Trophoblast cell (in vitro differentiated cells and primary cell): Measurements from ENCODE around the gene AMPH.

Experiments used
- DNase-seq, 2 donors: peaks; one replicate each; pipeline ENCODE4 v3.0.0-alpha.2; 2016
- H2AFZ ChIP-seq: 2 replicates; pipeline ENCODE4 v1.6.1; 2013; ENCODE audit warnings: low read length, moderate library complexity, mild to moderate bottlenecking; ENCODE audit not compliant: insufficient read depth, poor library complexity
- H2AK5ac ChIP-seq: 2 replicates; pipeline ENCODE4 v1.6.1; 2013; ENCODE audit warnings: mild to moderate bottlenecking, low read length
- H2BK120ac ChIP-seq: 2 replicates; pipeline ENCODE4 v1.6.1; 2013; ENCODE audit warnings: low read length, mild to moderate bottlenecking, moderate library complexity; ENCODE audit not compliant: insufficient read depth, poor library complexity
- H2BK12ac ChIP-seq: 2 replicates; pipeline ENCODE4 v1.6.1; 2013; ENCODE audit warnings: mild to moderate bottlenecking, low read length, moderate library complexity
- H2BK5ac ChIP-seq: 2 replicates; pipeline ENCODE4 v1.6.1; 2013; ENCODE audit warnings: low read length, low read depth, moderate library complexity, mild to moderate bottlenecking; ENCODE audit not compliant: poor library complexity
- H3K14ac ChIP-seq: 2 replicates; pipeline ENCODE4 v1.6.1; 2013; ENCODE audit warnings: mild to moderate bottlenecking, low read length
- H3K18ac ChIP-seq: 2 replicates; pipeline ENCODE4 v1.6.1; 2013; ENCODE audit warnings: mild to moderate bottlenecking, low read length
- H3K23ac ChIP-seq: 2 replicates; pipeline ENCODE4 v1.6.1; 2013; ENCODE audit warnings: low read length
- H3K27ac ChIP-seq: 2 replicates; pipeline ENCODE4 v1.5.1; 2013; ENCODE audit warnings: low read depth, mild to moderate bottlenecking, inconsistent platforms, low read length, moderate library complexity
- H3K27me3 ChIP-seq: 2 replicates; pipeline ENCODE4 v1.6.1; 2013; ENCODE audit warnings: inconsistent platforms, mild to moderate bottlenecking, low read length, moderate library complexity; ENCODE audit not compliant: insufficient read depth
- H3K36me3 ChIP-seq, 2 experiments: 1 replicate in 1 of 2; 2 replicates in 1 of 2; pipeline ENCODE4 v1.6.1; 2013; ENCODE audit warnings: low read length in 2 of 2, mild to moderate bottlenecking in 2 of 2, moderate library complexity in 1 of 2; ENCODE audit not compliant: insufficient read depth in 2 of 2, control insufficient read depth in 1 of 2
- H3K4ac ChIP-seq: 2 replicates; pipeline ENCODE4 v1.6.1; 2013; ENCODE audit warnings: low read depth, mild to moderate bottlenecking, low read length, moderate library complexity
- H3K4me1 ChIP-seq, 2 experiments: 1 replicate in 1 of 2; 2 replicates in 1 of 2; pipeline ENCODE4 v1.6.1; 2013; ENCODE audit warnings: low read length in 2 of 2, mild to moderate bottlenecking in 2 of 2, moderate library complexity in 1 of 2; ENCODE audit not compliant: insufficient read depth in 2 of 2, control insufficient read depth in 1 of 2
- H3K4me2 ChIP-seq: 2 replicates; pipeline ENCODE4 v1.6.1; 2013; ENCODE audit warnings: inconsistent platforms, mild to moderate bottlenecking, low read length, moderate library complexity
- H3K4me3 ChIP-seq: 2 replicates; pipeline ENCODE4 v1.5.1; 2013; ENCODE audit warnings: mild to moderate bottlenecking, low read depth, low read length, inconsistent platforms
- H3K79me1 ChIP-seq: one replicate; pipeline ENCODE4 v1.6.1; 2013; ENCODE audit warnings: low read length
- H3K79me2 ChIP-seq: 2 replicates; pipeline ENCODE4 v1.6.1; 2013; ENCODE audit warnings: low read length, mild to moderate bottlenecking; ENCODE audit not compliant: control insufficient read depth, insufficient read depth, poor library complexity
- H3K9ac ChIP-seq: 2 replicates; pipeline ENCODE4 v1.6.1; 2013; ENCODE audit warnings: mild to moderate bottlenecking, low read length
- H3K9me3 ChIP-seq: 2 replicates; pipeline ENCODE4 v1.6.1; 2013; ENCODE audit warnings: low read depth, mild to moderate bottlenecking, control low read depth, inconsistent platforms, low read length; ENCODE audit not compliant: insufficient read depth
- H4K12ac ChIP-seq: 2 replicates; pipeline ENCODE4 v1.6.1; 2013; ENCODE audit warnings: low read depth, mild to moderate bottlenecking, low read length, moderate library complexity
- H4K8ac ChIP-seq: 2 replicates; pipeline ENCODE4 v1.6.1; 2013; ENCODE audit warnings: low read depth, mild to moderate bottlenecking, low read length, moderate library complexity
- H4K91ac ChIP-seq: one replicate; pipeline ENCODE4 v1.6.1; 2013; ENCODE audit warnings: low read depth, mild to moderate bottlenecking, low read length, moderate library complexity
- WGBS: extraction: QIAGEN DNeasy Blood & Tissue Kit; methylation state at CpG from one replicate; pipeline ENCODE4 v1.1.7; 2013; ENCODE audit warnings: missing lambda C conversion rate; ENCODE audit not compliant: insufficient read length, insufficient coverage; ENCODE audit errors: extremely low coverage; 5-methylcytosine and 5-hydroxymethylcytosine counted together

Gene AMPH

DNA sequence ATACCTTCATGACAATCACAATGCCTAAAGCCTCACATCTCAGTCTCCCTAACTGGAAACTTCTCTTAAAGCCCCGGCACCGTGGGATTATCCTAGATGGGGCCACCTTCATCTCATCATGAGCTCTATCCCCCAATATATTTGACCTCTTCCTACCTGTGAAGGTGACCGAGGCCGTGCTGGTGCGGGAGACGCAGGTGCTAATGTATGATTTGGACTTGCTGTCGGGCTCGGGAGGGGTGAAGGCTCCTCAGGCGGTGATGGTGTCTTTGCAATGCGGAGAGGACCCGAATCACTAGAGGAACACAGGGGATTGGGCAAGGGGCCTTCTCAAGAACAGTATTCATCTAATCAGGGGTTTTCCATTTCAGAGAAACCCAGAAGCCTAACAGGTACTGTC lies 168.4 kb downstream of the AMPH start:
- no CpG with 5 or more reads among the region's 11 CpGs for WGBS
- Histone ChIP-seq H4K8ac (no peak overlapping the region), H3K36me3 (no peaks in the 10 kb centered on the region), H4K91ac (no peak overlapping the region), H3K27ac (no peak overlapping the region), H4K12ac (no peak overlapping the region), H2AFZ (no peak overlapping the region), H3K9ac (no peak overlapping the region), H3K14ac (no peak overlapping the region), H3K79me2 (no peaks in the 10 kb centered on the region), H2BK5ac (no peak overlapping the region), H3K4ac (no peak overlapping the region), H3K27me3 (no peaks in the 10 kb centered on the region), H3K79me1 (no peaks in the 10 kb centered on the region), H2BK12ac (no peak overlapping the region), H3K9me3 (no peaks in the 10 kb centered on the region), H3K4me1 (no peaks in the 10 kb centered on the region), H3K4me2 (no peak overlapping the region), H3K4me3 (no peak overlapping the region), H2AK5ac (no peak overlapping the region), H3K18ac (no peak overlapping the region), H3K23ac (no peak overlapping the region), H2BK120ac (no peak overlapping the region)
- no peak for DNase-seq

DNA sequence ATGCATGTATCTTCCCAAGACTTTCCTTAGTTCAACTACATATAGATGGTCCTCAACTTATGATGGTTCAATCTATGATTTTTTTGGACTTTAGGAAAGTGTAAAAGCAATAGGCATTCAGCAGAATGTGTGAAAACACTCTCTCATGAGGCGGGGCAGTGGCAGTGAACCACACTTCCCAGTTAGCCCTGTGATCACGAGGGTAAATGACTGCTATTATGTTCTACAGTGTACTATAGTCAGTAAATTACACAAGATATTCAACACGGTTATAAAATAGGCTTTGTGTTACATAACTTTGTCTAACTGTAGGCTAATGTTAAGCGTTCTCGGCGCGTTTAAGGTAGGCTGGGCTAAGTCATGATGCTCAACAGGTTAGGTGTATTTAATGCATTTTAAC lies 169.3 kb downstream of the AMPH start:
- Histone ChIP-seq H3K4ac (no peak overlapping the region), H4K91ac (no peak overlapping the region), H2AFZ (no peak overlapping the region), H2BK120ac (no peak overlapping the region), H3K4me2 (no peak overlapping the region), H3K18ac (no peak overlapping the region), H3K27me3 (no peaks in the 10 kb centered on the region), H3K36me3 (no peaks in the 10 kb centered on the region), H3K9ac (no peak overlapping the region), H3K4me1 (no peaks in the 10 kb centered on the region), H4K8ac (no peak overlapping the region), H3K79me2 (no peaks in the 10 kb centered on the region), H3K9me3 (no peaks in the 10 kb centered on the region), H2BK5ac (no peak overlapping the region), H3K27ac (no peak overlapping the region), H2BK12ac (no peak overlapping the region), H3K14ac (no peak overlapping the region), H4K12ac (no peak overlapping the region), H3K79me1 (no peaks in the 10 kb centered on the region), H2AK5ac (no peak overlapping the region), H3K4me3 (no peak overlapping the region), H3K23ac (no peak overlapping the region)
- DNase-seq: no peak
- WGBS: no CpG with 5 or more reads among the region's 7 CpGs

DNA sequence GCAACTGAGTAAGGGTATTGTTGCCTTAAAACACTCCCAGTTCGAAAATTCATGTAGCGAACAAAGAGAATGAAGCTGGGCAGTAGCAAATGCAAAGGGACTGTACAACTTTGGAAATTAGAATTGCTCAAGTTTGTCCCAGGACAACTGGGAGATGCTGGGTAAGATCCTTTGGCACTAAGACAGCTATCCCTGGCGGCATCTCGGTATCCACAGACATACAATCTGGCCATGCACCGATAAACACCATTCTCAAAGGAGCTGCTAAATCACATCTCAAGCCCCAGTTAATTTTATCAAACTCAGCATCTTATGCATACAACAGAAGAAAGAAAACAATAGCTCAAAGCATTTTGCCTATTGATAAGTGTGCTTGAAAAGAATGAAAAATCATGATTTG lies 177.3 kb downstream of the AMPH start:
- no CpG with 5 or more reads among the region's 5 CpGs for WGBS

DNA sequence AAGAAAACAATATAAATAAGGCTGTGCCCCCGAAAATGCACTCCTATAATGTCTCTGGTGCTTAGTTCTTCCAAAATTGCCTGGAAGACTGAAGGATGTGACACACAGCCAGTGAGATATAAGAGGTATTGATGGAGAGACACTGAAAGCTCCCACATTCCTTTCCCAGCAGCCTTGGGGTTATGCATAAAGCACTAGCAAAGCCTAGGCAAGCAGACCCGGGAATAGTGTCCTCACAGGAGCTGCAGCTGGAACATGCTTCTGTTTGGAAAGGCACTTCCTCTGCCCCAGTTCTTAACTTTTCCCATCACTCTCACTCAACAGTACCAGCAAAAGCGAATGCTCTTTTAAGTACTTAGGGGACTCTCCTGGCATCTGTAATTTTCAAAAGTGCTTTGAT lies 178.0 kb downstream of the AMPH start:
- no peak overlapping the region for H2BK5ac ChIP-seq
- H3K4me3 ChIP-seq: no peak overlapping the region
- H4K12ac ChIP-seq: no peak overlapping the region
- H3K27me3 ChIP-seq: no peaks in the 10 kb centered on the region
- no peak overlapping the region for H2AK5ac ChIP-seq
- H3K4ac ChIP-seq: no peak overlapping the region
- no peak overlapping the region for H2AFZ ChIP-seq
- no peak overlapping the region for H4K8ac ChIP-seq
- no peak overlapping the region for H2BK120ac ChIP-seq
- H3K9me3 ChIP-seq: no peaks in the 10 kb centered on the region
- H3K79me2 ChIP-seq: no peaks in the 10 kb centered on the region
- no peaks in the 10 kb centered on the region for H3K79me1 ChIP-seq
- no peaks in the 10 kb centered on the region for H3K4me1 ChIP-seq
- H2BK12ac ChIP-seq: no peak overlapping the region
- WGBS: no CpG with 5 or more reads among the region's 3 CpGs
- H3K14ac ChIP-seq: no peak overlapping the region
- no peak overlapping the region for H3K23ac ChIP-seq
- no peak overlapping the region for H3K4me2 ChIP-seq
- no peaks in the 10 kb centered on the region for H3K36me3 ChIP-seq
- H3K27ac ChIP-seq: no peak overlapping the region
- no peak overlapping the region for H3K18ac ChIP-seq
- no peak overlapping the region for H4K91ac ChIP-seq
- H3K9ac ChIP-seq: no peak overlapping the region
- no peak for DNase-seq

More for the DNA sequence above, 177.3 kb downstream of the AMPH start:
- Histone ChIP-seq H4K91ac (no peak overlapping the region), H3K4me3 (no peak overlapping the region), H2BK5ac (no peak overlapping the region), H3K36me3 (no peaks in the 10 kb centered on the region), H3K27ac (no peak overlapping the region), H3K4me2 (no peak overlapping the region), H3K4me1 (no peaks in the 10 kb centered on the region), H3K18ac (no peak overlapping the region), H3K23ac (no peak overlapping the region), H2BK120ac (no peak overlapping the region), H2AK5ac (no peak overlapping the region), H4K12ac (no peak overlapping the region), H3K9ac (no peak overlapping the region), H3K14ac (no peak overlapping the region), H3K79me1 (no peaks in the 10 kb centered on the region), H4K8ac (no peak overlapping the region), H3K27me3 (no peaks in the 10 kb centered on the region), H2BK12ac (no peak overlapping the region), H2AFZ (no peak overlapping the region), H3K4ac (no peak overlapping the region), H3K79me2 (no peaks in the 10 kb centered on the region), H3K9me3 (no peaks in the 10 kb centered on the region)
- no peak for DNase-seq
